ENCODE data around the gene C5AR2. TPM values are rescaled to one million over a fixed set of nuclear protein-coding genes. Genes with fewer than 3 reads are reported as not detected.
"Not testable (repeated sequence)": the region's sequence is repeated elsewhere in the genome, so short reads cannot be mapped to it uniquely, and the experiment has no call there.

Gene C5AR2
- total RNA-seq: under 0.01 TPM in 1 of 2 replicates, not detected in the other

DNA sequence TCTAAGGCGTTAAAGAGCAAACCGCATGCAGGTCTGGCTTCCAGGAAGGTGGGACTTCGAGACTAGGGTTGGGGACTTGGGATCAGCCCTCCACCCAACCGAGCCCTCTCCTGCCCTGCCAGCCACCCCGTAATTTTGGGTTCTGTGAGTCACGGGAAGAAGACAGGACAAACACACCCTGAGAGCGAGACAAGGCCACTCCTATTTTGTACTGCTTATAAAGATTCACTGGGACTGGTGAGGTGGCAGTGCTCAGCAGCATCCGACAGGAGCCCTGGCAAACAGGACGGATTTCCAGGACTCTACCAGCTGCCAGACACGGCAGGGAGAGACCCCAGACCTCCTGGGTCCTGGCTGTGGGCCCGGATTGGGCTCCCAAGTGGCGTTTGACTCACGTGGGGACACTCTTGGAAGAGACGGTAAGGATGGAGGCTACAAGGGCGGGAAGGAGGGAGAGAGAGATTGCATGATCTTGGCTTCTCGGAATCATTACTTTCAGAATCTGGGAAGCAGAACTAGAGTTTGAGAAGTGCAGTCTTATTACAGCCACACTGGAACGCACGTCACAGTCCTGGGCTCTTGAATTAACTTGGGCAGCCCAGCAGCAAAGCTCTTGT, at the start of gene C5AR2:
C5AR2 (plus strand) TSS at position 245 of the 617 bp plus-strand sequence. CDS start 8,625 bp downstream, outside the sequence.
- H3K4me3 ChIP-seq (ENCODE audit: low read depth, low read length): no peak within 1 kb of the TSS
- TF ChIP-seq, protein P1, sequence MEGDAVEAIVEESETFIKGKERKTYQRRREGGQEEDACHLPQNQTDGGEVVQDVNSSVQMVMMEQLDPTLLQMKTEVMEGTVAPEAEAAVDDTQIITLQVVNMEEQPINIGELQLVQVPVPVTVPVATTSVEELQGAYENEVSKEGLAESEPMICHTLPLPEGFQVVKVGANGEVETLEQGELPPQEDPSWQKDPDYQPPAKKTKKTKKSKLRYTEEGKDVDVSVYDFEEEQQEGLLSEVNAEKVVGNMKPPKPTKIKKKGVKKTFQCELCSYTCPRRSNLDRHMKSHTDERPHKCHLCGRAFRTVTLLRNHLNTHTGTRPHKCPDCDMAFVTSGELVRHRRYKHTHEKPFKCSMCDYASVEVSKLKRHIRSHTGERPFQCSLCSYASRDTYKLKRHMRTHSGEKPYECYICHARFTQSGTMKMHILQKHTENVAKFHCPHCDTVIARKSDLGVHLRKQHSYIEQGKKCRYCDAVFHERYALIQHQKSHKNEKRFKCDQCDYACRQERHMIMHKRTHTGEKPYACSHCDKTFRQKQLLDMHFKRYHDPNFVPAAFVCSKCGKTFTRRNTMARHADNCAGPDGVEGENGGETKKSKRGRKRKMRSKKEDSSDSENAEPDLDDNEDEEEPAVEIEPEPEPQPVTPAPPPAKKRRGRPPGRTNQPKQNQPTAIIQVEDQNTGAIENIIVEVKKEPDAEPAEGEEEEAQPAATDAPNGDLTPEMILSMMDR (IDR thresholded peaks at IDR 0.05; ENCODE audit: insufficient read depth, low read depth, low read length): no peak
- no peak for DNase-seq (ENCODE audit: low read depth)

DNA sequence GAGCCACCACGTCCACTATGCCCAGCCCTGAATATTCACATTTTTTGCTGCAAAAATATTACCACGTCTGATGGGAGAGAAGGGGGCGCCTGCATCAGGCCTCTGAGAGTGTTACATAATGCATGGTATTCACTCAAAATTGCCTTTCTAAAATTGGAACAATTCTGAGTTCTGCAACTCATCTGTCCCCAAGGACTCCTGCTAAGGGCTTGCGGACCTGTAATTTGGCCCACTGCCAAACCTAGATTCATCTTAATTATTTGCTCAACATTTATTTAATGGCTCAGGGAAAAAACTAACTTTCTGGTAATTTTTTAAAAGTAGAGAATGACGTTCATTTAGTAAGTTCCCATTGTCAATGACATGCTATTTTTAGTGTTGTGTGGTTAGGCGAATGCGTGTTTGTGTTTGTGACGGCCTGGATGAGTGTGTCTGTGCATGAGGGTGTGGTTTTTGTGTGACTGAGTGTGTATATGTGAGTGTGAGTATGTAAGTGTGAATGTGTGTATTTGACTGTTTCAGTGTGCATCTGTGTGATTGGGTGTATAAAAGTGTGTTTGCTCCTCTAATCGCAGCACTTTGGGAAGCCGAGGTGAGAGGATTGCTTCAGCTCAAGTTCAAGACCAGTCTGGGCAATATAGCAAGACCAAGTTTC, 48.4 kb upstream of the C5AR2 start:
- DNase-seq (ENCODE audit: low read depth): no peak
- TF ChIP-seq, protein P1 (IDR thresholded peaks at IDR 0.05; ENCODE audit: insufficient read depth, low read depth, low read length): no peak

DNA sequence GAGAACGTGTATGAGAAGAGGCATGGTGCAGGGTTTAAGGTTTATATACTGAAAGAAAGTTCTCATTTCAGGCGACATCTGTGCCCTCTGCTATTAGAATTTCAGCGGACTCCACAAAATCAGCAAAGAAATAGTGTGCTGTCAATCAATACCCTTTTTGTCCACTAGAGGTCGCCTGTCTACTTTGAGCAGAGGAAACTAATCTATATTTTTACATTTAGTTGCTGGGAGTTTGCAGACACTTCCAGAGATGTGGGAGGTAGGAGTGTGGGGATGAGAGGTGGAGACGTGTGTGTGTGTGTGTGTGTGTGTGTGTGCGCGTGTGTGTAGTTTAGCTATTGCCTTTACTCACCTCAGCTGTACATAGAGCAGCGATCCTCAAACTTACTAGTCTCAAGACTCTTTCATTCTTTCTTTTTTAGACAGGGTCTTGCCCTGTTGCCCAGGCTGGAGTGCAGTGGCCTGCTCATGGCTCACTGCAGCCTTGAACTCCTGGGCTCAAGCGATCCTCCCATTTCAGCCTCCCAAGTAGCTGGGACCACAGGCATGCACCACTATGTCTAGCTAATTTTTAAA, 47.6 kb upstream of the C5AR2 start:
- DNase-seq (ENCODE audit: low read depth): peak; percentile 65
- TF ChIP-seq, protein P1 (IDR thresholded peaks at IDR 0.05; ENCODE audit: insufficient read depth, low read depth, low read length): peak; percentile 79
- H3K4me3 ChIP-seq (ENCODE audit: low read depth, low read length): no peak overlapping the region

More for the DNA sequence above, 48.4 kb upstream of the C5AR2 start:
- H3K4me3 ChIP-seq (ENCODE audit: low read depth, low read length): no peak overlapping the region

DNA sequence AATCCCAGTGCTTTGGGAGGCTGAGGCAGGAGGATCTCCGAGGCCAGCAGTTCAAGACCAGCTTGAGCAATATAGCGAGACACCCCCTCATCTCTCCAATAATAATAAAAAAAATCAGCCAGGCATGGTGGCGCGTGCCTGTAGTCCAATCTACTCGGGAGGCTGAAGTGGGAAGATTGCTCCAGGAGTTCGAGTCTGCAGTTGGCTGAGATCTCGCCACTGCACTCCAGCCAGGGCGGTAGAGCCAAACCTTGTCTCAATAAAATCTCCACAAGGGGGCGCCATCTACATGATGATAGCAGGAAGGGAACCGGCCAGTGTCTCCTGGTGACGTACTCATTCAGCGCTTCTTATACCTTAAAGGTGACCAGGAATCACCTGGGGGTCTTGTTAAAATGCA, 35.9 kb upstream of the C5AR2 start:
- no peak overlapping the region for H3K4me3 ChIP-seq (ENCODE audit: low read depth, low read length)
- DNase-seq (ENCODE audit: low read depth): peak; percentile 84
- TF ChIP-seq, protein P1 (IDR thresholded peaks at IDR 0.05; ENCODE audit: insufficient read depth, low read depth, low read length): peak; percentile 80

DNA sequence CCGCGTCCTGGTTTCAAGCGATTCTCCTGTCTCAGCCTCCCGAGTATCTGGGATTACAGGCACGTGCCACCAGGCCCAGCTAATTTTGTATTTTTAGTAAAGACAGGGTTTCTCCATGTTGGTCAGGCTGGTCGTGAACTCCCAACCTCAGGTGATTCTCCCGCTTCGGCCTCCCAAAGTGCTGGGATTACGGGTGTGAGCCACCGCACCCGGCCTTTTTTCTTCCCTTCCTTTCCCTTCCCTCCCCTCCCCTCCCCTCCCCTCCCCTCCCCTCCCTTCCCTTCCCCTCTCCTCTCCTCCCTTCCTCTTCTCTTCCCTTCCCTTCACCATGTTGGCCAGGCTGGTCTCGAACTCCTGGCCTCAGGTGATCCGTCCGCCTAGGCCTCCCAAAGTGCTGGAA, 31.1 kb upstream of the C5AR2 start:
- H3K4me3 ChIP-seq (ENCODE audit: low read depth, low read length); DNase-seq (ENCODE audit: low read depth): not testable (repeated sequence)

DNA sequence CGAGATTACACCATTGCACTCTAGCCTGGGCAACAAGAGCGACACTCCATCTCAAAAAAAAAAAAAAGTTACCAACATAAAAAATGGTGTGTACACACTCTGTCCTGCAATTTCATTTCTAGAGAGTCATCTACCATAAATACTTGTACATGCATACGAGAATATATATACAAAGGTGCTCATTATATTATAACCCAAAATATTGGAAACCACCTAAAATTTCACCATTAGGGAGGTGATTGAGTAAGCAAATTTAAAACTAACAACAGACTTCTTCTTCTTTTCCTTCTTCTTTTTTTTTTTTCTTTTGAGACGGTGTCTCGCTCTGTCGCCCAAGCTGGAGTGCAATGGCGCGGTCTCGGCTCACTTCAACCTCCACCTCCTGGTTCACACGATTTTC, 29.7 kb upstream of the C5AR2 start:
- DNase-seq (ENCODE audit: low read depth): no peak
- TF ChIP-seq, protein P1 (IDR thresholded peaks at IDR 0.05; ENCODE audit: insufficient read depth, low read depth, low read length): no peak
- H3K4me3 ChIP-seq (ENCODE audit: low read depth, low read length): no peak overlapping the region

DNA sequence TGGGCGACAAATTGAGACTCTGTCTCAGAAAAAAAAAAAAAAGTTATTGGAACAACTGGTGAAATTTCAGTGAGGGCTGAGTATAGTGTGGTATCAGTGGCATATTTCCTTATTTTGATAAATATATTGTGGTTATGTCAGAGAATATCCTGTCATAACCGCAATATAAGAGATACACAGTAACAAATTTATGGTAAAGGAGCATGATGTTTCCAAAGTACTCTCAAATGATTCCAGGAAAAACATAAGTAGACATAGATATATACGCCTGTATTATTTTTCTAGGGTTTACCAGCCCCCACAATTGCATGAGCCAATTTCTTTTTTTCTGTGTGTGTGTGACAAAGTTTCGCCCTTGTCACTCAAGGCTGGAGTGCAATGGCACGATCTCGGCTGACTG, 28.0 kb upstream of the C5AR2 start:
- TF ChIP-seq, protein P1 (IDR thresholded peaks at IDR 0.05; ENCODE audit: insufficient read depth, low read depth, low read length): no peak
- no peak for DNase-seq (ENCODE audit: low read depth)

More for the DNA sequence above, 28.0 kb upstream of the C5AR2 start:
- no peak overlapping the region for H3K4me3 ChIP-seq (ENCODE audit: low read depth, low read length)

Measured in fibroblast of villous mesenchyme (primary cell).